NCI-H1105 (cell line): ENCODE measurements around the gene KCTD11.
A peak's percentile ranks its signal among the peaks of the same experiment; 100 is the strongest.
"Not testable (repeated sequence)": the region's sequence is repeated elsewhere in the genome, so short reads cannot be mapped to it uniquely, and the experiment has no call there.

Experiments
- DNase-seq: peaks from one replicate; lab custom pipeline; 2025; lab: John Stamatoyannopoulos, UW

KCTD11 gene

DNA sequence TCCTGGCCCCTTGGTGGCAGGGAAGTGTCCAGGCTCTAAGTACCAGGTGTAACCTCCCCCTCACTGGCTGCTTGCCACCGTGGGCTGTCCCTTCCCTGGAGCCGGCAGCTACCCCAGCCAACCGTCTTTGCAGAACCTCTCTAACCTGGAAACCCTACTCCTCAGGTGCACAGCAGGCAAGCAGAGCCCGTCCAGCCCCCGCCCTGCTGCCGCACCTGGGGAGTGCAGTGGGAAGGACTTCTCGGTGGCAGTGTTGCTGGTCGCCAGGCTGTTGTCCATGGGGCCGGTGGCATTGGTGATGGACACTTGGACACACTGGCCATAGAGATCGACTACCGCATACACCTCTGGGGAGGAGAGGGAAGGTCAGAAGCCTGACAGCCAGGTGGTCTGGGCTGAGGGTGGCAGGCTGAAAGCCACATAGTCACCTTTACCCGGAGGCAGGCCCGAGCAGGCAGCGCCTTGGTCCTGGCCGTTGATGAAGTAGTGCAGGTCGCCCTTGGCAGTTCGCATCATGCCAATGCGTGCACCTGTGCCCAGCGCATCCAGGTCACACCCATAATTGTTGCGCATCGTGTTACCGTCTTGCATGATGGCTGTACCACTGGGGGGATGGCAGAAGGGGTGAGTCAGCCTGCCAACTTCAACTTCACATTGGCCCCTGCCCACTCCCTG is 29.3 kb upstream of the KCTD11 start:
- no peak for DNase-seq

DNA sequence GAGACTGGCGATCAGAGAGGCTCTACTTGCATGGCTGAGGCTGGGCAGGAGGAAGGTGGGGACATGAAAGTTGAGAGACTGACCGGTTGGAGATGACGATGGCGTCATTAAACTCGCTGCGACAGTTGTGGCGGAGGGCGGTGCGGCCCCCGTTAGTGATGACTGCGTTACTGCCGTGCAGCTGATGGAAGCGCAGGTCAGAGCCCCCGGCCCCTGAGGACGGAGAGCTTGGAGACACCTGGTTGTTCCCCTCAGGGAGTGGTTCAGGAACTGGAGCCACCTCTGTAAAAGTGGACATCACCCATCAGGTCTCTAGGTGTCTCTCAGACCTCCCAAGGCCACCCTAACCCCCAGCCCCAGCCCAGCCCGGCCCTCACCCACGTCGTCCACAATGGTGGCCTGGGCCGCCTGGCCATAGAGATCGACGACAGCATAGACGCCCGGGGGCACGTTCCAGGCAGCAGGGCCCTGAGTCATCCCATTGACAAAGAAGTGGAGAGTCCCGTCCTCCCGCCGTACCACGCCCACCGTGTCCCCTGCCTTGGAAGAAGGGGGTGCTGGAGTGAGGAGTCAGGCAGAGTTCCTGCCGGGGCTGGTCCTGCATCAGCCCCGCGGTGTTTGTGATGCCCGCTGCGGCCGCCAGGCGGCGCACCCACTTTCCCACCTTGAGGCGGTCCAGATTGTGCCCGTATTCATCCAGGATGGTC is 28.1 kb upstream of the KCTD11 start:
- DNase-seq, result no peak

DNA sequence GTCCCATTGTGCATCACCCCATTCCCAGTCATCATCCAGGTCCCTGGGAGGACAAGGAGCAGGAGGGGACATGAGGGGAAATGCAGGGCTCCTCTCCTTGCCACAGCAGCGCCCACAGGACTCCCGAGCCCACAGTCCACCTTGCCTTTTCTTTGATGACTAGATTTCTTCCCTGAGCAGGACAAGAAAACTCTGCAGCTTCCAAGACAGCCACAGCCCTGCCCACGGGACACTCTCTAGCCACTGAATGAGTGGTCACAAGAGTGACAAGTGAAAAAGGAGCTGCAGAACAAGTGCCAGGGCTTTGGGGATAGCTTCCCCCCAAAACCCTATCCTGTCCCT is 27.6 kb upstream of the KCTD11 start:
- DNase-seq, result no peak

DNA sequence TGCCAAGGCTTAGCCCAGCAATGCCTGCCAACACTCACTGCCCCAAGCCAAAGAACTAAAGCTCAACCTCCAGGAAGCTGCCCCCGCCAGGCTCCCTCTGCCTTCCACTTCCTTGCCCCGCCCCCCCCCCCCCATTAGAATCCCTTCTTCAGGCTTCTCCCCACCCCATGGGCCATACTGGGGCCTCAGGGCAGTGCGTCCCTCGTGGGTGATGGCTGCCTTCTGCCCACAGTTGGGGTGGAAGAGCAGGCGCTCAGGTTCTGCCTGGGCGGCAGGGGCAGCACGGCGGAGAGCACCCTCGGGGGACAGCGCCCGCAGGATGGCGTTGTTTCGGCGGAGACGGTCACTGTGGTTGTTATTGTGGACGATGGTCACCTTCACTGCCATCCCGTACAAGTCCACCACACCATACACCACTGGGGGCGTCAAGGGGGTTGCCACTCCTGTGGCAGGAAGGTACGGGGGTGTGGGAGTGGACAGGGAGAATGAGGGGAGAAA is 26.9 kb upstream of the KCTD11 start:
- DNase-seq, result no peak

DNA sequence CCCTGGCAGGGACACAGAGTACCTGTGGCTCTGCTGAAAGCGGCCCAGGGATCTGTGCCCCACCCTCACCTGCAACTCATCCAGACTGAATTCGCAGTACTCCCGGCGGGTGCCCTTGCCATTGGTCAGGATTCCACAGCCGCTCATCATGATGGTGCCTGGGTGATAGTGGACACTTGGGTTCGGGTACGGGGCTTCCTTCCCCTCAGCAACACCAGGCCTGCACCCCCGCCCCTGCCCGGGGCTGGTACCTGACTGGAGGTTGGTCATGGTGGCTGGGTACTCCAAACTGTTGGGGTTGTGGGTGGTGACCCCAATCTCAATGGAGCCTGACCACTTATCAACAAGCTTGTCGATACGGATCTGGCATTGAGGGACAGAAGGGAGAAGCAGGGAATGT is 25.8 kb upstream of the KCTD11 start:
- DNase-seq, result no peak

DNA sequence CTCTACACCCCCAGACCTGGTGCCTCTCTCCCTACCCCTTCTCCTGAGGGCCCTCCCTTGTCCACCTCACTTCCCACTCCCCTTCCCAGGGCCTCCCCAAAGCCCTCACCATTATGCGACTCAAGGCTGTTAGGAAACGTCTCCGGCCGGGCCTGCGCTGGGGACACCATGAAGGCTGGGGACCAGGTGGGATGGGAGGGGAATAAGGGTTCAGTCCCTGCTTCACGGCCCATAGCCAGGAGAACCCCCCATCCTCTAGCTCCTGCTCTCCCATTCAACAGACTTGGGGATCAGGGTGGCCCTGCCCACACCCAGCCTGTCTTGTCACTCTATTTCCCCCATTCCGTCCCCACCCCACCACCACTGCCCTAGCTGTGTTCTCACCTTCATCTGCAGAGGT is 24.9 kb upstream of the KCTD11 start:
- DNase-seq, result no peak

DNA sequence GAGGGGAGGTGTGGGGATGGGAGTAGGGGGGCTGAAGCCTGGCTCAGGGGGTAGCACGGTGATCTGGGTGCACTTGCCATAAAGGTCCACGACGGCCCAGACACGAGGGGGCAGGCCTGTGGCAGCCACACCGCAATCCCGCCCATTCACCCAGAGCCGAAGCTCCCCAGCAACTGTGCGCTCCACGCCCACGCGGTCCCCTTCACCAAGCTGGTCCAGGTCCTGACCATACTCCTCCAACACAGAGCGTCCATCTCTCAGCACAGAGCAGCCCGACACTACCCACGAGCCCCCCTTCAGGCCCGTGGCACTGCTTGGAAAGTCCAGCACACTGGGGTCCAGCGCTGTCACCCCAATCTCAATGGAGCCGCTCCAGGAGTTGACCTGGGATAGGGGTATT is 24.5 kb upstream of the KCTD11 start:
- DNase-seq, result no peak

DNA sequence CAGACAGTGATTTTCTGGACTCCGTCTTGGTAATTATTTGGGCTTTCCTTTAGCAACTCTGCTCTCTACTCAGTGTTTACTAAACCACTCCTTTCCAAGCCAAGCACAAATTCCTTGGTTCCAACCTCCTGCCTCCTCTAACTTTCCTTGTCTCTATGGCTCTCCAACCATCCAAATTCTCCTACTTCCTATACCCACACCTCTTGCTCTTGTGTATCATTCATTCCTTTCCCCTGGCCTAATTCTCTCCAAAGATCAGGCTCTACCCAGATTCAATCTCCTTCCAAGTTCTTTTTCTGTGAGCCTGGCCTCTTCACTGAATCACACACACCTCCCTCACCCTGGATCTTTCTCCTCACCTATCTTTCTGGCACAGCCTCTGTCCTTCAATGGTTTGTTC is 24.0 kb upstream of the KCTD11 start:
- DNase-seq, result no peak

DNA sequence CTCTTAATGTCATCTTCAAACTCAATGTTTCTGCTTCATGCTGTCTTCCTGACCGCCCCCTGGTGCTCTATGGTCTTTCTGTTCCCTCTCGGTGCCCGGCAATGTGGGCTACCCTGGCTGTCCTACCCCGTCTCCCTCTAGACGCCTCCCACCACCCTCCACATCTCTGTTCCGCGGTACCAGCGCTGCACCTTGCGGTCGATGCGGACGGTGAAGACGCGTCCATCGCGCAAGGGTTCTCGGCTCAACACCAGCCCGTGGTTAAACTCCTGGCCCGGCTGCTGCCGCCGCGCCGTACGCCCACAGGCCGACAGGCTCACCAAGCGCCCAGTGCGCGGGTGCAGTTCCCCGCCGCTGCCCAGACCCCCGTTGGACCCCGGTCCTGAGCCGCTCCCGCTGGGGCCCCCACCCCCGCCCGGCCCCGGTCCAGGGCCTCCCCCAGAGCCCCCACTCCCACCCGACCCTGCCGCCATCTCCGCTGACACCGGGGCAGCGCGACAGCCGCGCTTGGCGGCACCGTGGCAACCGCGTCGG is 23.1 kb upstream of the KCTD11 start, which contains the start of gene NEURL4:
NEURL4 (minus strand) TSS at position 496 of the 534 bp plus-strand sequence; CDS start at position 473, 23 bp downstream.
- DNase-seq, result no peak

DNA sequence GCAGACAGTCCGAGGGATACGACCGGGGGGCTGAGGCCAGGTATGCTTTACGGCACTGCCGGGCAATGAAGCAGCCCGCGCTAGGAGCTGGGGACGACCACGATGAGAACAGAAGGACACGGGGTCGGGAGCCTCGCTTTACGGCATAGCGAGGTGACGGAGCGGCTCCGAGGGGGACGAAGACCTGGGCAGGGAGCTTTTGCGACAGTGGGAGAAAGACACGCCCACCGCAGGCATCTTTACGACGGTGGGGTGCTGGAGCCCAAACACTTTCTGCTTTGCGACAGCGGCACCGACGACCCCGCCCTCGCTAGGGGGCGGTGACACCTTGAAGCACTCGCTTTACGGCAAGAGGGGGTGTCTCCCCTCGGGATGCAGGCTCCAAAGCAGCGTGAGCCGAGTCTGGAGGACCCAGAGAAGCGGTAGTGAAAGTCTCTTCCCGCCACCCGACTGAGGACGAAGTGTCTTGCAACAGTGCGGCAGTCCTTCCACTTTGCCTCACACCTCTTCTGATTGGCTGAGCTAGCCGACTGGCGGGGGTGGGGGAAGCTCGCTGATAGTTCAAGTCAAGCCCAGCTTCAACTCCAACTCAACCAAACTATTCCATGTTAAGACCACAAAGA is 22.5 kb upstream of the KCTD11 start:
- peak; percentile 100 for DNase-seq

DNA sequence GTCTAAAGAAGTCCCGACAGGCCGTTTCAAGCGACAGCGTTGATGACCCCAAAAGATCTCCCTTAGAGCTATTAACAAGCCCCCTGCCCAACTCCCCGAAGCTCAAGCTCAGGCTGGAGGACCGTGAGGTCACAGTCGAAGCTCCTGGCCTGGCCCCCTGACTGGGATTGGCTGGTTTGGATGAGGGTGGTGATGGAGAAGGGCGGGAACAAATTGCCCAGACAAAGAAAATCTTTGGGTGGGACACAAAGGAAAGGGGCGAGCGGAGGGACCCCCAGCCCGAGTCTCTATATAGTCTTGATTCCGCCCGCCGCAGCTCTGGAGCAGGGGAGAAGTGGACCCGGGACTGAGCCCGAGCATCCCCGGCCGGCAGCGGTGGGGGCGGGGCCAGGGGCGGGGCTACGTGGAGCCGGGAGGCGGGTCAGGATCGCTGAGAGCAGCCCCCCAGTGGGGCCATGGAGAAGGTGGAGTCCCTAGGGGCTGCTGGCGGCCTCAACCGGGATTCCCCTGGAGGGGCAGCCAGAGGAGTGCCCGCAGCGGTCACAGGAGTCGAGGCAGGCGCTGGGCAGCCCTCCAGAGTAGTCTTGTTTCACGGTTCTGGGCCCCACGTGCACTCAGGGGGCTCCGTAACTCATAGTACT is 21.8 kb upstream of the KCTD11 start:
- DNase-seq, result peak; percentile 81

DNA sequence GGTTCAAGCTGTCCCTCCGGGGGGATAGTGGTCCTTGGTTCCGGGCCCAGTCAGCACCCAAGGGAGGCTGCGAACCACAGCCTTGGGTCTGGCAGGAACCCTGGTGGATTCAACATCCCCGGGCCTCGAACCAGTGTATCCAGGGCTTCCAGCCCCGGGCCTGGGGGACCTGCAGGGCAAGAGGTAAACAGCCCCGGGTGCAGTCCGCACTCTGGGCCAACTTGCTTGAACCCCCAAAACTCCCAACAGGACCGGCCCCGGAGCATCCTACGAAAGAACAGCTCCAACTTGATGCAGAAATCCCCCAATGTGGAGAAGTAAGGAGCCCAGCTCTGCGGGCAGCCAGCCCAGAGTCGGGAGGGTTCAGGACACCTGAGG is 21.3 kb upstream of the KCTD11 start:
- no peak for DNase-seq

DNA sequence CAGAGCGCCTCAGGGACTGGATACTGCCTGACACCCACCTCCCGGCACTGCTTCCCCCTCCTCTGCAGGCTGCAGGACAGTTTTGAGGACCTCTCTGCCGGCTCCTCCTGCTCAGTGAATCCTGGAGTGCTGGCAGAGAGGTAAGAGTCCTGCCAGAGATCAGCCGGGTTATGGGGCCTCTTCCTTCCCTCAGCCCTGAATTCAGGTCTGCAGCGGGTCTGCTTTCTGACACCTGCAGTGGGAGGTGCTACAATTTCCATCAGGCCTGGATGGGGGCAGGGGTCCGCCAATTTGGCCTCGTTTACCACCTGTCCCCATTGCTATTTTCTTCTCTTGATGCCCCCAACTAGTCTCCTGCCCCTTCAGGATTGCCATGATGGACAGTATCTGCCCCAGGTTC is 19.9 kb upstream of the KCTD11 start:
- no peak for DNase-seq

DNA sequence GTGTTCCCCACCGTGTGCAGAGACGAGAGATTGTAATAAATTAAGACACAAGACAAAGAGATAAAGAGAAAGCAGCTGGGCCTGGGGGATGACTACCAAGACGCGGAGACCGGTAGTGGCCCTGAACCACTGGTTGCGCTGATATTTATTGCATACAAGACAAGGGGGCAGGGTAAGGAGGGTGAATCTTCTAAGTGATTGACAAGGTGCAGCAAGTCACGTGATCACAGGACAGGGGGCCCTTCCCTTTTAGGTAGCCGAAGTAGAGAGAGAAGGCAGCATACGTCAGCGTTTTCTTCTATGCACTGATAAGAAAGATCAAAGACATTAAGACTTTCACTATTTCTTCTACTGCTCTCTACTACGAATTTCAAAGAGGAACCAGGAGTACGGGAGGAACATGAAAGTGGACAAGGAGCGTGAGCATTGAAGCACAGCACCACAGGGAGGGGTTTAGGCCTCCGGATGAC is 19.3 kb upstream of the KCTD11 start:
- not testable (repeated sequence) for DNase-seq

DNA sequence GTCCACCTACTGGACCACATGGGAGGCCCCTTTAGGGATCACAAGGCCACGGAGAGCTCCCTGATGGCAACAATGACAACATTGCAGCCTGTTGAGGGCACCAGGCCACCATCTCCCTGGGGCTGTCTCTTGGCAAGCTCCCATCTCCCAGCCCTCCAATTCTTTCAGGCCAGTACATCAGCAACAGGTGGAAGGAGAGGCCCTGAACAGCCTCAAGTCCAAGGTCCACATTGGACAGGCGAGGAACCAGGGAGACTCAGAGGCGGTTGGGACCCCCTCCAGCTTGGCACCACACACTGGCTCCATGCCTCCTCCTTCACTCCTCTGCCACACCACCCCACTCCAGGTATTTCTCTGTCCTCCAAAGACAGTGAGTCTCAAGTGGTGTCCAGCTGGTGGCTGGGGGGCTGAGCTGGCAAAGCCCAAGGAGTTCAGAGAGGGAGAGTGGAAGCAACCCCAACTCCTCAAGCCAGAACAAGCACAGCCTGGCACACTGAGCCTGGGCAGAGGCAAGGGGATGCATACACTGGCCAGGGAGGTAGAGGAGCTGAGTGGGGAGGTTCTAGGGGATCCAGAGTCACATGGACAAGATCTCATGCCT is 16.9 kb upstream of the KCTD11 start:
- no peak for DNase-seq

DNA sequence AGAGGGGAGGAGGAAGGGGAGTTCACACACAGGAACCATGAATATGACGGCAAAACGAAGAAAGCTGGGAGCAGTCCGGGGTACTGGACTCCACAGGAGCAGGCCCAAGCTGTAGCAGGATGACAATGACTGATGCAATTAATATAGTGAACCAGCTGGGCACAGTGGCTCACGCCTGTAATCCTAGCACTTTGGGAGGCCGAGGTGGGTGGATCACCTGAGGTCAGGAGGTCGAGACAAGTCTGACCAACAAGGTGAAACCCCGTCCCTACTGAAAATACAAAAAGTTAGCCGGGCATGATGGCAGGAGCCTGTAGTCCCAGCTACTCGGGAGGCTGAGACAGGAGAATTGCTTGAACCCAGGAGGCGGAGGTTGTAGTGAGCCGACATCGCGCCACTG is 16.2 kb upstream of the KCTD11 start:
- DNase-seq, result not testable (repeated sequence)

DNA sequence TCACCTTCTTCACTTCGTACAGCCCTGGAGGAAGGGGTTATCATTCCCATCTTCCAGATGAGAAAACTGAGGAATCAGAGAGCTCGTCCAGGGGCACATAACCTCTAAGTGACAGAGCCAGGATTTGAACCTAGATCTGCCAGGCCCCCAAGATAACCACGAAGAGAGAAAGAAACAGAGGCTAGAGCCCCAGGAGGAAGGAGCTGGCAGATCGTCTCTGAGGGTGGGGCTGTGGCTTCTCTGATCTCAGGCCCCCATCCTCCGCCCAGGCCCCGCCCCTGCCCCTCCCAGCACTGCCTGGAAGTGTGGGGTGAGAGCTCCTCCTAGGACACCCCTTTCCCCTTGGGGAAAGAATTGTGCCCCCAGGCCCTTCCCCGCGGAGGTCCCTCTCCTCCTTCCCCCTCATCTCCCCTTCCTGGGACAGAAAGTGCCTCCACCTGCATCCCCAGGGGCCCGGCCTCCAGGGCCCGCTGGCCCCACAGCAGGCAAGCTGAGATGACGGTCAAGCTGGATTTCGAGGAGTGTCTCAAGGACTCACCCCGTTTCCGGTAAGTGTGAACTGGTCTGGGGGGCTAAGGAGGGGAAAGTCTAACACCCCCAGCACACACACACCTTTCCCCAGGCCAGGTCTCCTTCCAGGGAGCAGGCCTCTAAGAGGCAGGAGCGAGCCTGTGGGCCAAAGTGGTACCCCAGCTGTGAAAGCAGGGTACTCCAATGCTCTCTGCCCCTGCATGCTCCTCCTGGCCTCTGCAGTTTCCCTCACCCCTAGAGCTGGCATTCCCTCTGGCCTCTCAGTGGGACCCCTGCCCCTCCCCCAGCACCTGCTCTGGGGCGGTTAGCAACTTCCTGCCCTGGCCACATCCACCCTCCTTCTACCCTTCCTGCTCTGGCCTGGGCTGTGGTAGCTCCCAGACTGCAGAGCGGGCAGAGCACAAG is 15.5 kb upstream of the KCTD11 start, which contains the start of gene ACAP1:
ACAP1 (plus strand) TSS at position 290 of the 936 bp plus-strand sequence; CDS start at position 496, 206 bp downstream.
- DNase-seq, result no peak

DNA sequence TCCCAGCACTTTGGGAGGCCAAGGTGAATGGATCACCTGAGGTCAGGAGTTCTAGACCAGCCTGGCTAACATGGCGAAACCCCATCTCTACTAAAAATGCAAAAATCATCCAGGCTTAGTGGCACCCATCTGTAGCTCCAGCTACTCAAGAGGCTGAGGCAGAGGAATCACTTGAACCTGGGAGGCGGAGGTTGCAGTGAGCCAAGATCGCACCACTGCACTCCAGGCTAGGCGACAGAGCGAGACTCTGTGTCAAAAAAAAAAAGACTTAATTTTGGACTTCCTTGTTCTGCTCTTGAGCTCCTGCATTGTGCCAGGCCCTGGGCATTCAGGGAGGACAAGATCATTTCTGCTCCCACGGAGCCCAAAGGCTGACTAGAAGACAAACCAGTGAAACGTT is 14.4 kb upstream of the KCTD11 start:
- not testable (repeated sequence) for DNase-seq

DNA sequence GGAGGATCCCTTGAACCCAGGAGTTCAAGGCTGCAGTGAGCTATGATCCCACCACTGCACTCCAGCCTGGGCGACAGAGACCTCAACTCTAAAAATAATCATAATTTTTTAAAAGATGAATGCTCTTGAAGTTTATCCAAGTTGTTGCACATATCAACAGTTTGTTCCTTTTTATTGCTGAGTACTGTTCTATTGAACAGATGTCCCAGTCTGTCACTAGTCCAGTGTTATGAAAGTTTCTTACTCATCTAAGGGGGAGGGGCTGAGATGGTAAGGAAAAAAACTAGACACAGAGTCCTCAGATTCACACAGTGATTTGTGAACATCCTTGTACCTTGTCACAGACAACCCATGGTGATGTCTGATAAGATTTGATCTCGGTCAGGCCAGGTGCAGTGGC is 11.8 kb upstream of the KCTD11 start:
- no peak for DNase-seq

DNA sequence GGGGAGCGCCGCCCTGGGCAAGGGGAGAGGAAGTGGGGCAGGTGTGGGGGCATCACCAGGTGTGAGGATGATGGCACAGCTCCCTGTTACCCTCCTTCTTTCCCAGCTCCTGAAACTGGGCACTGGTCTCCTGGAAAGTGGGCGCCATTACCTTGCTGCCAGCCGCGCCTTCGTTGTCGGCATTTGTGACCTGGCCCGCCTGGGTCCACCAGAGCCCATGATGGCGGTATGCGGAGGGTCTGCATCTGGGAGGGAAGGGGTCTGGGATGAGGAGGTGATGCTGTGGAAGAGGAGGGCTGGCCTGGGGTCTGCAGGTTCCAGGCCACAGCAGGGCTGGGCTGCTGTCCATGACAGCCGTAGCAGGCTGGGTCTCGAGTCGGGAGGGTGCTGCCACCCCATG is 10.1 kb upstream of the KCTD11 start:
- no peak for DNase-seq

DNA sequence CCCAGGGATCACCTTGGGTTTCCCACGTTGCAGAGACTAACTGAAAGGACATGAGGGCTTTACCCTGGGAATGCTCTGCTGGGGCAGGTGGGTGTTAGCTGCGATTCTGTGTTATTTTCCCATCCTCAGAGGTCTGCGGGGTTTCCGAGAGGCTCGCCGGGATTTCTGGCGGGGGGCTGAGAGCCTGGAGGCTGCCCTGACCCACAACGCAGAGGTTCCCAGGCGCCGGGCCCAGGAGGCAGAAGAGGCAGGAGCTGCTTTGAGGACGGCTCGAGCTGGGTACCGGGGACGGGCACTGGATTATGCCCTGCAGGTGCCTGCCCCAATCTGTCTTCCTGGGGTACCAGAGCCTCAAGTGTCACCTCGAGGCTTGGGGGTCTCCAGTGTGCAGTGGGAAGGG is 8.7 kb upstream of the KCTD11 start:
- no peak for DNase-seq
